Measurements from ENCODE around the gene EEF1AKMT3.

The EEF1AKMT3 gene

DNA sequence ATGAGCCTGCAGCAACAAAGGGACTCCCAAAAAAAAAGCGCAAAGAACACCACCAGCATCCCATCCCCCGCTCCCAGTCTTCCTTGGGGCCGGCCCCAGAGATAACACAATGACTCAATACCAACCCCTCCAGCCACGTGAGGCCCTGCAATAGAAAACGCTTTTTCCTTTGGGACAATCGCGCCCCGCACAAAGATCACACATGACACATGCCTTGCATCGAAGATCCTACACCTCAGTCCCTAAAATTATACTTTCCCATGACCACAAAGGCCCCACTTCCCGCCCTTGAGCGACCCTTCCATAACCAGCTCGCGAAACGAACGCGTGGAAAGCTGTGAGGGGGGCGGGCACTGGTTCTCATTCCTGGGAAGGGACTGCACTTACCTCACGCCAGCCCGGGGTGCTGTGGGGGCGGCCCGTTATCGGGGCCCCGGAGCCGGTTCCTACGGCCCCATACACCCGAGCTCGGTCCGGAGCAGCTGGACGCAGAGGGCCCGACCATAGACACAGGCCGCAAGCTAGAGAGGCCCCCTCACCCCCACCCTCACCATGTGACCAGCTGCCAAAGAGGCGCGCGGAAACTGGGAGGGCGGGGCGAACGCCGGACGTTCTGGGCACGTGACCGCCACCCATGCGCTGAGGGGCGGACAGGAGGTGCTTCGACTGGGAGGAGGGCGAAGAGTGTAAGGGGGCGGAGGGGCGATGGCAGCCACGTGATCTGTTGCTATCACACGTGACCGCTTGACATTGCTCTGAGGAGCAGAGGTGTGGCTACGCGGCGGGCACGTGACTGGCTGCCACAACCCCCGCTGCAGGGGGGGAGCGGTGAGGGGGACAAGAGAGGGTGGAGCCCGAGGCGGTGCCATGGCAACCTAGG, 20.4 kb upstream of the EEF1AKMT3 start, which contains the start of gene CDK4:
CDK4 (minus strand) TSS at position 523 of the 880 bp plus-strand sequence. CDS start 593 bp downstream, outside the sequence.
- peak; percentile 99 for DNase-seq

- DNase-seq: no peak
Observed at GRCh38 chr12:57752668-57753000, 19.8 kb upstream of the EEF1AKMT3 start.

- no peak for DNase-seq
Observed at GRCh38 chr12:57753756-57754337, 18.6 kb upstream of the EEF1AKMT3 start.

- DNase-seq: peak; percentile 93
Observed at GRCh38 chr12:57754411-57755193, 17.8 kb upstream of the EEF1AKMT3 start, which contains the start of gene MARCHF9. Gene MARCHF9, plus strand, starts transcription at chr12:57755103. Its CDS starts 426 bp downstream, at chr12:57755529.

GRCh38 chr12:57755194-57755453, 17.3 kb upstream of the EEF1AKMT3 start:
- no peak for DNase-seq

- peak; percentile 54 for DNase-seq
Observed at GRCh38 chr12:57755454-57756372, 16.7 kb upstream of the EEF1AKMT3 start.

- peak; percentile 81 for DNase-seq
Observed at GRCh38 chr12:57756406-57757341, 15.7 kb upstream of the EEF1AKMT3 start.

DNA sequence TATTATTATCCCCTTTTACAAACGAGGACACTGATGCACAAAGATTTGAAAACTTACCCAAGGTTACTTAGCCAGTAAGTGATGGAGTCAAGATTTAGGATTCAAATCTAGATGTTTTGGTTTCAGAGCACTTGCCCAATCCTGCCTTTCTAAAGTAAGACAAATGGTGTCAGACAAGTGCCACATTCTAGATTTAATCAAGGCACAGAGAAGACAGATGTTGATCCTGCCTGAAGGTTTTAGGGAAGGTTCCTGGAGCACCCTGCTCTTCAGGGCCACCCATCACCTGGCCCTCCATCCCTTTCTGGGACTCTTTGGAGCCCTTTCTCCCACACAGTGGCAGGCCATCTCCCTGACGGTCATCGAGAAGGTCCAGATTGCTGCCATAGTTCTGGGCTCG, 14.6 kb upstream of the EEF1AKMT3 start:
- no peak for DNase-seq

GRCh38 chr12:57758552-57759359, 13.7 kb upstream of the EEF1AKMT3 start:
- no peak for DNase-seq

DNA sequence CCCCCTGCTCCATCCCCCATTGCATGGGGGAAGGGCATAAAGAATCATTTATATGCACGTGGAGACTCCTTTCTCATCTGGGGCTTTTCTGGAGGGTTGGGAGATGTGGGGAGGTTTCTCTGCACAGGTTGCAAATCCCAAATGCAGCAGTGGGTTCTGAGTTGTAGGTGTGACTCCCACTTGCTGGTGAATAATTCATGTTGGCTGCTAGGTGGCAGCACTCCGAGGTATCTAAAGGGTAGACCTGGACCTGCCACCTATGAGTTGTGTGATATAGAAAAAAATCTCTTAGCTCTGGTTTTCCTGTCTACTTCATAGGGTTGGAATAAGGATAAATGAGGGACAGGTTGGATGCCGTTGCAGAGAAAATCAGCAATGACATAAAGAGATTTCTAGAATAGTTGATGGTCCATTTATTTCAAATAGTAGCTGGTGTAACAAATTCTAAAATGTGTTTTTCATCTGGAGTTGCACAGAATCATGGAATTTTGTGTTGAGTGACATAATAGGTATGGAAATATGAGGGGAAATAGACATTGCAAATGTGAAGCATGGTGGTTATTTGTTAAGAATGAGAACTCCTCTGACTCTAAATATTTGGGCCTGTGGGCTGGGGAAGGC, 12.9 kb upstream of the EEF1AKMT3 start:
- DNase-seq: peak; percentile 66

- DNase-seq: no peak
Observed at GRCh38 chr12:57760347-57760982, 11.9 kb upstream of the EEF1AKMT3 start.

DNA sequence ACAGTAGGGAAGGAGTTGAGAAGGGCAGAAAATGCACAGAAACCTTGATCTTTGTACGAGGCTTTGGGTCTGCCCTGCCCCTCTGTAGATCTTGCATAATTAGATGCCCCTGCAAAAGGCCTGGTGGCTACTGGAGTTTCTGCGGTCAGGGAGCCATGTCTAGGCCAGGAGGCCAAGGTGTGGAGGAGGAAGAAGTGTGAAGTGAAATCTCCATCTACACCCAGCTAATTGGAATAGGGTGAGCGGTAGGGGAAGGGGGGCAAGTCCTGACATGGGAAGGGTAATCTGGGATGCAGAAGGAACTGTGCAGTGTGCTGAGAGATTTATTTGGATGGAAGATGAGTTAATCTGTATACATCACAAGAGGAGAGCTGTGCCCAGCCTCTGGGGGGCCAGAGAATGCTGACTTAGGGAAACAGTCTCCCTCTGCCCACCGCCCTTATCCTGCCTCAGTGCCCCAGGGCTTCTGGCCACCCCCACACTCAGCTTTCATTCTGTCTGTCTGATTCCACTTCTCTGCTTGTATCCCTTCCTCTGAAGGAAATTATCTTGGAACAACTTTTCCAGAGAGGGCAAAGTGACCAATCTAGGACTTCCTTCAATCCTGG, 10.9 kb upstream of the EEF1AKMT3 start:
- DNase-seq: no peak

GRCh38 chr12:57762463-57762862, 10.0 kb upstream of the EEF1AKMT3 start:
- no peak for DNase-seq

GRCh38 chr12:57763881-57764661, 8.3 kb upstream of the EEF1AKMT3 start:
- no peak for DNase-seq

DNA sequence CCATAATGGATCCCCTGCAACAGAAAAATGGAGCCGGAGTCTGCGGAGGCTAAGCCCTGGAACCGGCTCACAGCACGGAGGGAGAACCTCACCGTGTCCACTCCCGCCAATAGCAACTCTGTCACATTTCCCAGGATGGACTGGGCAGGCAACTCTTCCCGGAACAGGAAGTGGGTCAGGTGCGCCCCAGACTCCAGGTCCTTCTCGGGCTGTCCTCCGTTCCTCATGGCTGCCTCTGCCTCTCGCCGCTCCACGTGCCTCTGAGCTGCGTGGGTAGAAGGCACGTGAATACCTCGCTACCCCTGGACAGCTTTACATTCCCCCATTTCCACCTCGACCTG, 7.8 kb upstream of the EEF1AKMT3 start:
- no peak for DNase-seq

DNA sequence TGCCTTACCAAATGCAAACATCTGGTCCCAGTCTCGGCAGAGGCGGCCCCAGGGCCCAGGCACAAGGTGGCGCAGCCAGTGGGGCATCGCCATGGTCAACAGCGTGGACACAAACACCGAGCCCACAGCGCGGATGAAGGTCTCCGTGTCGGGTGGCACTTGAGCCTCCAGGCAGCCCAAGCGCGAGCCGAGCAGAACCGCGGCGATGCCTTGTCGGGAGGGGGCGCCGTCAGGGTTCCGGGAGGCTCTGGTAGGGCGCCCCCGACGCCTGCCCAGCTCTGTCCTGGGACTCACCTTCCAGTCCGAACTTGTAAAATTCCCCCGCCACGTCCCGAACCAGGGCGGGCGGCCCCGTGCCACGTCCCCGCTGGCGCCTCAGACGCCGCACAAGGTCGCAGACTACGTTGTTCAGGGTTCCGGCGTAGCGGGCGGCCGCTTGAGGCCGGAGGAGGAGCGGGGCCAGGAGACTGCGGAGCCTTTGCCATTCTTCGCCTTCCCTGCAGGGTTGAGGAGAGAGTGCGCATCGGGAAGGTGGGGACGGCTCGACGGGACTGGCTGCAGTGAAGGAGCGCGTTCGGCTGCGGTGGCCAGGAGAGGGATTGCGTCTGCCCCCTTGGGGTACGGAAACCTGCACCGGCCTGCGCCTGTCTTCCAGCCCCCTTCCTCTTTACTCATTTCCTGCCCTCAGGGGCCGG, 7.3 kb upstream of the EEF1AKMT3 start:
- peak; percentile 57 for DNase-seq

DNA sequence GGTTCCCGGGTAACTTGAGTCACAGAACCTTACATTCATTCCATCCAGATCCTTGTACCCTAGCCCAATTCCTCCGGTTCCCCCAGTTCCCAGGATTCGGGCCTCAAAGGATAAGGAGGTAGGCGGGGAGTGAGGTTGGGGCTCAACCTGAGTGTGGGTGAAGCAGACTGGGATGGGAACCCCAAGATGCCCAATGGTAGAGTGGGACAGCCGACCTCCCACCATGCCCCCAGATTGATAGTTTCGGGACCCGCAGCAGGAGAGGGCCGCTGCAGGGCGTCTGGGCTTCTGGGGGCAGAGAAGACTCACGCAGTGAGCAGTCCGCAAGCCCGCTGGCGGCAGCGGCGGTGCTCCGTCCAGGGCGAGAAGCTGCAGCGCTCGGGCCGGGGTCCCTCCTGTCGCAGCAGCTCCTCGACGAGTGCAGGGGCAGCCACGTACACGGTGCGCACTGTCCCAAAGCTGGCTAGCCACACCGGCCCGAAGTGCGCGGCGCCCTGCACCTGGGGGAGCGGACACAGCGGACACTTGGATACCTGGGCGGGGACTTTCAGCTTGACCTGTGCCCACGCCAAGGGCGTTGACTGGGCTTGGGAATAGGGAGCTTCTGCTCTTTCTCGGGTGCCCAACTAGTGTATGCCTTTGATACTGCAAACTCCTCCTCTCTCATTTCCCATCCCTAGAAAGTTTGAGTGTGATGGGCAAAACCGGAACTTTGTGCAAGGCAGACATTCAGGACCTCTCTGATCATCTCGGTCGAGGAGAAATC, 6.5 kb upstream of the EEF1AKMT3 start:
- no peak for DNase-seq

Data from CD4-positive, alpha-beta T cell treated with Interleukin-10 for 1 hour (primary cell).